Esophagus muscularis mucosa (tissue), 4 donors: ENCODE measurements around the gene CAMK2G.

Experiments used
- CTCF ChIP-seq, 3 experiments: fragments of 200-600 bp in 2 of 3; fragments of 450-650 bp in 1 of 3; sonication (generic) in 2 of 3; IDR thresholded peaks; one replicate each; pipeline ENCODE4 v1.5.1; 2017 to 2019; ENCODE audit warnings: antibody characterized with exemption in 3 of 3, mild to moderate bottlenecking in 2 of 3, moderate library complexity in 1 of 3
- EP300 ChIP-seq: sonication (generic); formaldehyde crosslinking; IDR thresholded peaks from one replicate; pipeline ENCODE4 v1.6.1; 2017; ENCODE audit warnings: antibody characterized with exemption
- POLR2A ChIP-seq: fragments of 450-650 bp; IDR thresholded peaks from one replicate; pipeline ENCODE4 v1.6.1; 2017; ENCODE audit warnings: antibody characterized with exemption, moderate library complexity, mild to moderate bottlenecking, low read depth
- POLR2AphosphoS5 ChIP-seq, 2 donors: sonication (generic); formaldehyde crosslinking; IDR thresholded peaks; one replicate each; pipeline ENCODE4 v1.6.1; 2017; ENCODE audit warnings: antibody characterized with exemption in 2 of 2

- TF ChIP-seq POLR2AphosphoS5 (IDR thresholded peaks at IDR 0.05), result no peak
- TF ChIP-seq POLR2A, result no peak
- no peak for TF ChIP-seq CTCF (IDR thresholded peaks at IDR 0.05)
- TF ChIP-seq EP300, result no peak
Measured at GRCh38 chr10:73843261-73843660, 31.1 kb downstream of the CAMK2G start.
